Tibial artery (tissue), 4 donors: ENCODE data around the gene LPP.

Source experiments
- DNase-seq, 2 donors: peaks; one replicate each; pipeline ENCODE4 v3.0.0-alpha.2; 2019
- H3K27ac ChIP-seq, 2 donors: fragments of 200-600 bp; sonication (generic) in 1 of 2; 1 replicate in 1 of 2; 2 replicates in 1 of 2; pipeline ENCODE4 v1.5.1; 2018 to 2019; ENCODE audit warnings: mild to moderate bottlenecking in 1 of 2
- H3K27me3 ChIP-seq, 2 donors: fragments of 200-600 bp; sonication (generic) in 1 of 2; one replicate each; pipeline versions ENCODE4 v1.5.1 to v1.6.0; 2016 to 2019
- H3K36me3 ChIP-seq, 3 donors: fragments of 200-600 bp; sonication (generic) in 2 of 3; one replicate each; pipeline ENCODE4 v1.5.1; 2016 to 2019; ENCODE audit warnings: mild to moderate bottlenecking in 2 of 3
- H3K4me1 ChIP-seq, 4 donors: fragments of 200-600 bp; sonication (generic) in 2 of 4; 1 replicate in 3 of 4; 2 replicates in 1 of 4; pipeline ENCODE4 v1.5.1; 2016 to 2019
- H3K4me3 ChIP-seq, 2 donors: fragments of 200-600 bp; sonication (generic) in 1 of 2; 1 replicate in 1 of 2; 2 replicates in 1 of 2; pipeline ENCODE4 v1.5.1; 2018 to 2019; ENCODE audit warnings: mild to moderate bottlenecking in 2 of 2
- H3K9me3 ChIP-seq, 3 donors: fragments of 200-600 bp; sonication (generic) in 1 of 3; one replicate each; pipeline ENCODE4 v1.5.1; 2016 to 2019
- CTCF ChIP-seq, 2 experiments: fragments of 200-600 bp in 1 of 2; fragments of 450-650 bp in 1 of 2; IDR thresholded peaks; one replicate each; pipeline ENCODE4 v1.5.1; 2017 to 2019; ENCODE audit warnings: antibody characterized with exemption in 2 of 2, mild to moderate bottlenecking in 1 of 2, moderate library complexity in 1 of 2
- intact Hi-C: fragments of 100-400 bp; cut with DNase I; formaldehyde crosslinking; loops from one replicate; pipeline ENCODE4 v1.15.0; 2023; ENCODE audit warnings: low total_unique reads

LPP gene

GRCh38 chr3:188154014-188154808 is at the start of gene LPP:
Gene LPP (plus strand): TSS chr3:188154157. CDS start chr3:188406121, 251,964 bp downstream.
- peak; percentile 76 to 90 for DNase-seq
- Histone ChIP-seq H3K36me3 (no peaks in the 10 kb centered on the region), H3K4me3 (peak within 1 kb of the TSS; percentile 68 to 81), H3K27ac (peak within 1 kb of the TSS; percentile 95 to 96), H3K27me3 (no peaks in the 10 kb centered on the region), H3K9me3 (no peaks in the 10 kb centered on the region), H3K4me1 (peaks cover 0 to 61% (median 36%) of the 10 kb centered on the region in 4 donors)
- intact Hi-C loops: loop anchor here (2.0 to 10.0 kb wide), 5 partner anchors 58 to 791 kb away; partner anchors contain the start of gene BCL6
- TF ChIP-seq CTCF (IDR thresholded peaks at IDR 0.05): no peak

- Histone ChIP-seq H3K27me3 (no peaks in the 10 kb centered on the region), H3K4me3 (no peak overlapping the region), H3K4me1 (no peaks in the 10 kb centered on the region), H3K9me3 (peaks cover 0 to 4% (median 1%) of the 10 kb centered on the region in 3 donors), H3K36me3 (no peaks in the 10 kb centered on the region), H3K27ac (no peak overlapping the region)
- DNase-seq: no peak
- intact Hi-C loops: no loop called here
- no peak for TF ChIP-seq CTCF (IDR thresholded peaks at IDR 0.05)
Observed at GRCh38 chr3:188106006-188106405, 48.0 kb upstream of the LPP start.

GRCh38 chr3:188106454-188106853 is 47.5 kb upstream of the LPP start:
- no peaks in the 10 kb centered on the region for H3K36me3 ChIP-seq
- no peak overlapping the region for H3K27ac ChIP-seq
- TF ChIP-seq CTCF (IDR thresholded peaks at IDR 0.05): no peak
- no peaks in the 10 kb centered on the region for H3K4me1 ChIP-seq
- H3K9me3 ChIP-seq: no peaks in the 10 kb centered on the region
- H3K27me3 ChIP-seq: no peaks in the 10 kb centered on the region
- no peak overlapping the region for H3K4me3 ChIP-seq
- DNase-seq: no peak
- intact Hi-C loops: no loop called here

- Histone ChIP-seq H3K4me3 (no peak overlapping the region), H3K27ac (no peak overlapping the region), H3K27me3 (no peaks in the 10 kb centered on the region), H3K9me3 (no peaks in the 10 kb centered on the region), H3K4me1 (no peaks in the 10 kb centered on the region), H3K36me3 (no peaks in the 10 kb centered on the region)
- DNase-seq: no peak
- intact Hi-C loops: no loop called here
- TF ChIP-seq CTCF (IDR thresholded peaks at IDR 0.05): no peak
Observed at GRCh38 chr3:188106887-188107830, 46.8 kb upstream of the LPP start.

GRCh38 chr3:188108703-188109412 is 45.1 kb upstream of the LPP start:
- H3K4me3 ChIP-seq: no peak overlapping the region
- DNase-seq: no peak
- H3K36me3 ChIP-seq: no peaks in the 10 kb centered on the region
- TF ChIP-seq CTCF (IDR thresholded peaks at IDR 0.05): no peak
- no peaks in the 10 kb centered on the region for H3K9me3 ChIP-seq
- intact Hi-C loops: no loop called here
- H3K4me1 ChIP-seq: no peaks in the 10 kb centered on the region
- no peak overlapping the region for H3K27ac ChIP-seq
- no peaks in the 10 kb centered on the region for H3K27me3 ChIP-seq
